Loucy (cell line): ENCODE data around the gene POLD3.

Source experiments
- CTCF ChIP-seq: fragments of 200-600 bp; sonication (generic); conservative IDR thresholded peaks from 2 replicates; pipeline ENCODE4 v1.5.1; 2014; ENCODE audit warnings: mild to moderate bottlenecking, antibody characterized with exemption, low read length
- EZH2phosphoT487 ChIP-seq: fragments of 200-600 bp; IDR thresholded peaks from 2 replicates; pipeline ENCODE4 v1.6.1; 2018; ENCODE audit warnings: antibody characterized with exemption, mild to moderate bottlenecking, moderate library complexity, borderline replicate concordance

GRCh38 chr11:74615311-74615710 is 22.9 kb downstream of the POLD3 start:
- TF ChIP-seq CTCF (no peak), EZH2phosphoT487 (no peak)
